ENCODE data around the gene TMEM41A.

The TMEM41A gene

DNA sequence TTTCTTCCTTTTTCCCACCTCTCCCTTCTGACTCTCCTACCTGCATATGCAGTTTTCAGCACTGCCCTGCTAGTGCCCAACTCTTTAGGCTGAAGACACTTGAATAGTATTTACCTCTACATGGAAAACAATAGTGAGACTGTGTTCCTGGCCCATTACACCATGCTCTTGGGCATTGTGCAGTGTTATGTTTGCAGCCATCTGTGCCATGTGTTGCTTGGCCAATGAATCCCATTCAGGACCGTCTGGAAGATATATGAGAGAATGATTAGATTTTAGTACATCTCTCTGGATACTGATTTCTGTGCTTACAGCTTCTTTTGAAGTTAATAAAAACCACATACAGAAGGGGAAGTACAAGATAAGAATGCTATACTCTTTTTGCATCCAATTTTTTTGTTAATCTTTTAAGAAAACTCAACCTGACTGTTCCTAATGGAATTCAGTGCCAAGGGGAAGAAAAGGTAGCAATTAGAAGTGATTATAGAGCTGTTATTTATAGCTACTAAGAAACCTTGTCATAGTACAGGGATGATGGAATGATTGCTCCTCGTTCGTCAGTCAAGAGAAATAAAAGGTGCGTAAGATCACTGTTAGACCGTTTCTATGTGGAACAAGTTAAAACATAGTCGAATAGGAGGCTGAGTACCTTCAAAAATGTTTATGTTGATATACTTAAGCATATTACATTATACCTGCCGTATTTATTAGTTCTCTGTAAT, 58.9 kb downstream of the TMEM41A start:
- Histone ChIP-seq H3K4me3 (ENCODE audit: low read length) (no peak overlapping the region), H3K27ac (ENCODE audit: low read depth, low read length) (no peak overlapping the region)

More for the DNA sequence above, 58.9 kb downstream of the TMEM41A start:
- Histone ChIP-seq H3K9ac (ENCODE audit: low read length) (no peak overlapping the region), H3K79me1 (ENCODE audit: low read length) (no peaks in the 10 kb centered on the region), H3K27me3 (ENCODE audit: insufficient read depth, low read length, poor library complexity) (peaks cover 2% of the 10 kb centered on the region), H3K4me2 (ENCODE audit: low read length) (no peak overlapping the region), H3K4me1 (ENCODE audit: control insufficient read depth, low read depth, low read length) (no peaks in the 10 kb centered on the region), H3K79me2 (ENCODE audit: control insufficient read depth, insufficient read depth, low read length) (no peaks in the 10 kb centered on the region), H2BK5ac (ENCODE audit: low read length) (no peak overlapping the region), H3K23ac (ENCODE audit: low read length) (no peak overlapping the region), H3K18ac (ENCODE audit: low read length) (no peak overlapping the region), H2AK5ac (ENCODE audit: low read length) (no peak overlapping the region), H3K4ac (ENCODE audit: low read depth, low read length) (no peak overlapping the region), H3K56ac (ENCODE audit: low read length) (no peak overlapping the region), H2BK15ac (replicated peaks; ENCODE audit: low read depth) (no peak overlapping the region), H3K36me3 (ENCODE audit: control insufficient read depth, insufficient read depth, low read length) (no peaks in the 10 kb centered on the region), H2BK120ac (ENCODE audit: low read depth, low read length) (no peak overlapping the region), H4K5ac (ENCODE audit: low read length) (no peak overlapping the region), H4K8ac (ENCODE audit: low read depth, low read length) (no peak overlapping the region)
- WGBS (ENCODE audit: extremely low coverage, insufficient coverage, low lambda C conversion rate), result no CpG with 5 or more reads among the region's 7 CpGs
- DNase-seq, result no peak
